GM19395 (cell line): ENCODE data around the gene LEFTY1.
"Not testable (repeated sequence)": the region's sequence is repeated elsewhere in the genome, so short reads cannot be mapped to it uniquely, and the experiment has no call there.

Source experiments
- ATAC-seq: cut with Tn5 transposase; IDR thresholded peaks from one replicate; pipeline ENCODE4 v1.9.1; 2021; ENCODE audit warnings: mild to moderate bottlenecking, moderate library complexity; ENCODE audit not compliant: unreplicated experiment

The LEFTY1 gene

GRCh38 chr1:225888898-225889601 lies at the start of gene LEFTY1:
LEFTY1 (minus strand) TSS chr1:225889146; CDS start chr1:225889066, 80 bp downstream.
- ATAC-seq: no peak

GRCh38 chr1:225937048-225937968 lies 48.4 kb upstream of the LEFTY1 start:
- no peak for ATAC-seq

- no peak for ATAC-seq
Measured at GRCh38 chr1:225936523-225936922, 47.6 kb upstream of the LEFTY1 start.

GRCh38 chr1:225936086-225936485 lies 47.1 kb upstream of the LEFTY1 start:
- not testable (repeated sequence) for ATAC-seq

- ATAC-seq: no peak
Measured at GRCh38 chr1:225934711-225935110, 45.8 kb upstream of the LEFTY1 start.

GRCh38 chr1:225933072-225933471 lies 44.1 kb upstream of the LEFTY1 start:
- ATAC-seq: no peak

- ATAC-seq: no peak
Measured at GRCh38 chr1:225931270-225932136, 42.6 kb upstream of the LEFTY1 start.

- no peak for ATAC-seq
Measured at GRCh38 chr1:225930566-225930965, 41.6 kb upstream of the LEFTY1 start.

GRCh38 chr1:225929462-225929861 lies 40.5 kb upstream of the LEFTY1 start:
- not testable (repeated sequence) for ATAC-seq

GRCh38 chr1:225928186-225929175 lies 39.5 kb upstream of the LEFTY1 start:
- no peak for ATAC-seq

- ATAC-seq: no peak
Measured at GRCh38 chr1:225926551-225927113, 37.7 kb upstream of the LEFTY1 start.

- peak; percentile 98 for ATAC-seq
Measured at GRCh38 chr1:225923692-225924555, 35.0 kb upstream of the LEFTY1 start, which contains the start of gene PYCR2. PYCR2 (minus strand) TSS chr1:225924250; CDS start chr1:225924110, 140 bp downstream.

- no peak for ATAC-seq
Measured at GRCh38 chr1:225923381-225923691, 34.4 kb upstream of the LEFTY1 start.

- no peak for ATAC-seq
Measured at GRCh38 chr1:225921734-225922709, 33.1 kb upstream of the LEFTY1 start.

- no peak for ATAC-seq
Measured at GRCh38 chr1:225919906-225920305, 31.0 kb upstream of the LEFTY1 start.

- no peak for ATAC-seq
Measured at GRCh38 chr1:225918280-225918679, 29.3 kb upstream of the LEFTY1 start.

GRCh38 chr1:225917536-225917935 lies 28.6 kb upstream of the LEFTY1 start:
- no peak for ATAC-seq
